ENCODE results near the gene NUP54.

Gene NUP54

GRCh38 chr4:76127754-76128153 lies 20.4 kb downstream of the NUP54 start:
- Histone ChIP-seq H3K9me2 (replicated peaks; ENCODE audit: insufficient read depth, low read length) (no peaks in the 10 kb centered on the region), H3K79me2 (ENCODE audit: insufficient read depth, low read length) (no peaks in the 10 kb centered on the region), H4K20me1 (ENCODE audit: low read depth, low read length) (no peaks in the 10 kb centered on the region), H3K27ac (ENCODE audit: low read depth, low read length) (no peak overlapping the region), H3K4me2 (ENCODE audit: low read depth, low read length, poor library complexity, severe bottlenecking) (no peak overlapping the region), H2AFZ (ENCODE audit: low read depth, low read length, severe bottlenecking) (no peak overlapping the region), H3F3A (ENCODE audit: insufficient read depth) (no peaks in the 10 kb centered on the region), H3K9ac (ENCODE audit: low read length) (no peak overlapping the region), H3K4me3 (ENCODE audit: insufficient read depth, low read length, poor library complexity, severe bottlenecking) (no peak overlapping the region), H3K36me3 (ENCODE audit: low read length) (no peaks in the 10 kb centered on the region), H3K27me3 (ENCODE audit: low read length) (no peaks in the 10 kb centered on the region), H3K9me3 (ENCODE audit: insufficient read depth, low read length) (no peaks in the 10 kb centered on the region)
- TF ChIP-seq EZH2phosphoT487 (conservative IDR thresholded peaks at IDR 0.05; ENCODE audit: low read length), result no peak
- no peak for TF ChIP-seq CTCF (IDR thresholded peaks at IDR 0.05; ENCODE audit: insufficient read depth, low read length, poor library complexity, severe bottlenecking)

DNA sequence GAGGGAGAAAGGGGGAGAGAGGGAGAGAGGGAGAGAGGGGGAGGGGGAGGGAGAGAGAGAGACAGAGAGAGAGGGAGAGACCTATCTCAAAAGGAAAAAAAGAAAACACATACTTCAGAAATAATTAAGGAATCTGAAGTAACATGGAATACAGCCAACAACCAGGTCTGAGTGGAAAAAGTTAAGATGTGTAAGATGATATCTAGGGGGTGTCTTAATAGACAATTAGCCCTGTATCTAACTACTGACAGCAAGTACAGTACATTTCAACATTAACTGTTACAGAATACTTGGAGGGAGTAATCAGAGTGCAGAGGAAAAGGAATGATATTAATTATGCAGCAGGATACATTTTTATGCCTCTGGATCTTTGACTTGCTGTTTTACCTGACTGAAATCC lies 22.4 kb downstream of the NUP54 start:
- TF ChIP-seq CTCF (IDR thresholded peaks at IDR 0.05; ENCODE audit: insufficient read depth, low read length, poor library complexity, severe bottlenecking), result no peak
- no peak for TF ChIP-seq EZH2phosphoT487 (conservative IDR thresholded peaks at IDR 0.05; ENCODE audit: low read length)
- Histone ChIP-seq H3K9me2 (replicated peaks; ENCODE audit: insufficient read depth, low read length) (no peaks in the 10 kb centered on the region), H3K36me3 (ENCODE audit: low read length) (no peaks in the 10 kb centered on the region), H3K27ac (ENCODE audit: low read depth, low read length) (no peak overlapping the region), H3K79me2 (ENCODE audit: insufficient read depth, low read length) (no peaks in the 10 kb centered on the region), H3K4me2 (ENCODE audit: low read depth, low read length, poor library complexity, severe bottlenecking) (no peak overlapping the region), H4K20me1 (ENCODE audit: low read depth, low read length) (no peaks in the 10 kb centered on the region), H3K4me3 (ENCODE audit: insufficient read depth, low read length, poor library complexity, severe bottlenecking) (no peak overlapping the region), H3K9me3 (ENCODE audit: insufficient read depth, low read length) (no peaks in the 10 kb centered on the region), H3K27me3 (ENCODE audit: low read length) (no peaks in the 10 kb centered on the region), H3F3A (ENCODE audit: insufficient read depth) (no peaks in the 10 kb centered on the region), H2AFZ (ENCODE audit: low read depth, low read length, severe bottlenecking) (no peak overlapping the region), H3K9ac (ENCODE audit: low read length) (no peak overlapping the region)

- H4K20me1 ChIP-seq (ENCODE audit: low read depth, low read length), result no peaks in the 10 kb centered on the region
- no peak overlapping the region for H2AFZ ChIP-seq (ENCODE audit: low read depth, low read length, severe bottlenecking)
- H3K27me3 ChIP-seq (ENCODE audit: low read length), result no peaks in the 10 kb centered on the region
- no peak overlapping the region for H3K4me3 ChIP-seq (ENCODE audit: insufficient read depth, low read length, poor library complexity, severe bottlenecking)
- no peaks in the 10 kb centered on the region for H3K9me3 ChIP-seq (ENCODE audit: insufficient read depth, low read length)
- H3K27ac ChIP-seq (ENCODE audit: low read depth, low read length), result no peak overlapping the region
- H3K36me3 ChIP-seq (ENCODE audit: low read length), result peaks cover 11% of the 10 kb centered on the region; the same call in 1 of the 2 replicates
- H3K9me2 ChIP-seq (replicated peaks; ENCODE audit: insufficient read depth, low read length), result no peaks in the 10 kb centered on the region
- H3K9ac ChIP-seq (ENCODE audit: low read length), result no peak overlapping the region
- H3K79me2 ChIP-seq (ENCODE audit: insufficient read depth, low read length), result no peaks in the 10 kb centered on the region
- TF ChIP-seq EZH2phosphoT487 (conservative IDR thresholded peaks at IDR 0.05; ENCODE audit: low read length) (no peak), CTCF (IDR thresholded peaks at IDR 0.05; ENCODE audit: insufficient read depth, low read length, poor library complexity, severe bottlenecking) (no peak)
- no peaks in the 10 kb centered on the region for H3F3A ChIP-seq (ENCODE audit: insufficient read depth)
- H3K4me2 ChIP-seq (ENCODE audit: low read depth, low read length, poor library complexity, severe bottlenecking), result no peak overlapping the region
These were observed 28.0 kb downstream of the NUP54 start for GRCh38 chr4:76120199-76120598.

Measured in SU-DHL-6 (cell line).